RWPE2 (cell line): Measurements from ENCODE around the gene SLC1A5.
A peak's percentile ranks its signal among the peaks of the same experiment; 100 is the strongest.

Experiments used
- ATAC-seq: fragments of 200-7000 bp; cut with Tn5 transposase; 3 replicates; pipeline ENCODE4 v1.9.1; 2021; ENCODE audit warnings: low read depth
- DNase-seq: peaks from one replicate; pipeline ENCODE4 v3.0.0-alpha.2; 2020; ENCODE audit warnings: low spot score
- H3K27ac ChIP-seq: fragments of 450-650 bp; 2 replicates; pipeline ENCODE4 v1.5.1; 2017; ENCODE audit warnings: mild to moderate bottlenecking; ENCODE audit not compliant: poor library complexity, severe bottlenecking
- H3K27me3 ChIP-seq: fragments of 250-450 bp; sonication (Bioruptor Pico); 2 replicates; pipeline ENCODE4 v1.5.1; 2021; ENCODE audit warnings: mild to moderate bottlenecking, moderate library complexity; ENCODE audit not compliant: insufficient read depth, poor library complexity, severe bottlenecking
- H3K36me3 ChIP-seq: fragments of 250-450 bp; sonication (Bioruptor Pico); 2 replicates; pipeline ENCODE4 v1.5.1; 2020; ENCODE audit warnings: low read depth, mild to moderate bottlenecking, moderate library complexity
- H3K4me1 ChIP-seq: fragments of 250-450 bp; sonication (Bioruptor Pico); 2 replicates; pipeline ENCODE4 v1.5.1; 2021; ENCODE audit warnings: mild to moderate bottlenecking, moderate library complexity; ENCODE audit not compliant: insufficient read depth, poor library complexity, severe bottlenecking
- H3K4me3 ChIP-seq: fragments of 250-450 bp; sonication (Bioruptor Pico); 2 replicates; pipeline ENCODE4 v1.5.1; 2021; ENCODE audit warnings: mild to moderate bottlenecking, moderate library complexity; ENCODE audit not compliant: severe bottlenecking
- H3K9me3 ChIP-seq: fragments of 250-450 bp; sonication (Bioruptor Pico); 2 replicates; pipeline ENCODE4 v1.5.1; 2021; ENCODE audit warnings: mild to moderate bottlenecking, moderate library complexity; ENCODE audit not compliant: severe bottlenecking
- TF ChIP-seq, protein P1 (sequence below): fragments of 450-650 bp; IDR thresholded peaks from one replicate; pipeline ENCODE4 v1.5.1; 2017; ENCODE audit warnings: mild to moderate bottlenecking, moderate library complexity; ENCODE audit not compliant: poor library complexity, severe bottlenecking

Gene SLC1A5

DNA sequence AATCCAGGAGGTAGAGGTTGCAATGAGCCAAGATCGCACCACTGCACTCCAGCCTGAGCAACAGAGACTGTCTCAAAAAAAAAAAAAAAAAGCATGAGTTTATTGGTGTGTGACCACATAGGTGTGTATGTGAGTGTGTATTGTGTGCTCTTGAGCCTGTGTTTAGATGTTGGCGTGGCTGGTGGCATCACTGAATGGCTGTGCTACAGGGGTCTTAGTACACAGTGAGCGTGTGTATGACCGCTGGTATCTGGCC, 2.5 kb downstream of the SLC1A5 start:
- ATAC-seq: no peak
- peak overlapping the region; percentile 80 for H3K4me3 ChIP-seq
- peak overlapping the region; percentile 98 for H3K27ac ChIP-seq
- TF ChIP-seq, protein P1, sequence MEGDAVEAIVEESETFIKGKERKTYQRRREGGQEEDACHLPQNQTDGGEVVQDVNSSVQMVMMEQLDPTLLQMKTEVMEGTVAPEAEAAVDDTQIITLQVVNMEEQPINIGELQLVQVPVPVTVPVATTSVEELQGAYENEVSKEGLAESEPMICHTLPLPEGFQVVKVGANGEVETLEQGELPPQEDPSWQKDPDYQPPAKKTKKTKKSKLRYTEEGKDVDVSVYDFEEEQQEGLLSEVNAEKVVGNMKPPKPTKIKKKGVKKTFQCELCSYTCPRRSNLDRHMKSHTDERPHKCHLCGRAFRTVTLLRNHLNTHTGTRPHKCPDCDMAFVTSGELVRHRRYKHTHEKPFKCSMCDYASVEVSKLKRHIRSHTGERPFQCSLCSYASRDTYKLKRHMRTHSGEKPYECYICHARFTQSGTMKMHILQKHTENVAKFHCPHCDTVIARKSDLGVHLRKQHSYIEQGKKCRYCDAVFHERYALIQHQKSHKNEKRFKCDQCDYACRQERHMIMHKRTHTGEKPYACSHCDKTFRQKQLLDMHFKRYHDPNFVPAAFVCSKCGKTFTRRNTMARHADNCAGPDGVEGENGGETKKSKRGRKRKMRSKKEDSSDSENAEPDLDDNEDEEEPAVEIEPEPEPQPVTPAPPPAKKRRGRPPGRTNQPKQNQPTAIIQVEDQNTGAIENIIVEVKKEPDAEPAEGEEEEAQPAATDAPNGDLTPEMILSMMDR: no peak
- H3K36me3 ChIP-seq: peaks cover 62% of the 10 kb centered on the region
- H3K4me1 ChIP-seq: peaks cover 29% of the 10 kb centered on the region
- H3K27me3 ChIP-seq: no peaks in the 10 kb centered on the region
- no peaks in the 10 kb centered on the region for H3K9me3 ChIP-seq
- no peak for DNase-seq

DNA sequence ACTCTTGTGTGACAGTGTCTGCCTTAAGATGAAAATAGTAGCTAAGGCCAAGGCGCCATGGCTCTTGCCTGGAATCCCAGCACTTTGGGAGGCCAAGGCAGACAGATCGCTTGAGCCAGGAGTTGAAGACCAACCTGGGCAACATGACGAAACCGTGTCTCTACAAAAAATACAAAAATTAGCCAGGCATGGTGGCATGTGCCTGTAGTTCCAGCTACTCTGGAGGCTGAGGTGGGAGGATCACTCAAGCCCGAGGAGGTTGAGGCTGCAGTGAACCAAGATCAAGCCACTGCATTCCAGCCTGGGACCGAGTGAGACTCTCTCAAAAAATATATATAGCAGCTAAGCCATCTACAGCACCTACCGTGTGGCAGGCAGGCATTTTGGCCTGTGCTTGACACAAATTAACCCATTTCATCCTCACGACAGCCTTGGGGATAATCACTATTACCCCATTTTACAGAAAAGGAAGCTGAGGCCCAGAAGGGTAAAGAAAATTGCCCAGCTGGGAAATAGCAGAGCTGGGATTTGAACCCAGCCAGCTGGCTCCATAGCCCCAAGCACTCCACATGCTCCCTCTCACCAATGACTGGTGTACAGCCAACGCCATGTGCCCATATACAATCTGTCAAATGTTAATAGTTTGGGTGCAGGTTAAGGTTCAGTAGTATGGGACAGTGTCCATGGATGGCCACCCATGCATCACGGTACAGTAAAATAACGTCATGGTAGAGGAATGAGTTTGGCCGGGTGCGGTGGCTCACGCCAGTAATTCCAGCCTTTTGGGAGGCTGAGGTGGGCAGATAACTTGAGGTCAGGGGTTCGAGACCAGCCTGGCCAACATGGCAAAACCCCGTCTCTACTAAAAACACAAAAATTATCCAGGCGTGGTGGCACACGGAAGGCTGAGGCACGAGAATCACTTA, 3.1 kb downstream of the SLC1A5 start:
- DNase-seq: no peak
- Histone ChIP-seq H3K27ac (peak overlapping the region; percentile 98), H3K4me3 (peak overlapping the region; percentile 80), H3K27me3 (no peaks in the 10 kb centered on the region), H3K9me3 (no peaks in the 10 kb centered on the region), H3K36me3 (peaks cover 68% of the 10 kb centered on the region), H3K4me1 (peaks cover 33% of the 10 kb centered on the region)
- TF ChIP-seq, protein P1: no peak
- no peak for ATAC-seq

DNA sequence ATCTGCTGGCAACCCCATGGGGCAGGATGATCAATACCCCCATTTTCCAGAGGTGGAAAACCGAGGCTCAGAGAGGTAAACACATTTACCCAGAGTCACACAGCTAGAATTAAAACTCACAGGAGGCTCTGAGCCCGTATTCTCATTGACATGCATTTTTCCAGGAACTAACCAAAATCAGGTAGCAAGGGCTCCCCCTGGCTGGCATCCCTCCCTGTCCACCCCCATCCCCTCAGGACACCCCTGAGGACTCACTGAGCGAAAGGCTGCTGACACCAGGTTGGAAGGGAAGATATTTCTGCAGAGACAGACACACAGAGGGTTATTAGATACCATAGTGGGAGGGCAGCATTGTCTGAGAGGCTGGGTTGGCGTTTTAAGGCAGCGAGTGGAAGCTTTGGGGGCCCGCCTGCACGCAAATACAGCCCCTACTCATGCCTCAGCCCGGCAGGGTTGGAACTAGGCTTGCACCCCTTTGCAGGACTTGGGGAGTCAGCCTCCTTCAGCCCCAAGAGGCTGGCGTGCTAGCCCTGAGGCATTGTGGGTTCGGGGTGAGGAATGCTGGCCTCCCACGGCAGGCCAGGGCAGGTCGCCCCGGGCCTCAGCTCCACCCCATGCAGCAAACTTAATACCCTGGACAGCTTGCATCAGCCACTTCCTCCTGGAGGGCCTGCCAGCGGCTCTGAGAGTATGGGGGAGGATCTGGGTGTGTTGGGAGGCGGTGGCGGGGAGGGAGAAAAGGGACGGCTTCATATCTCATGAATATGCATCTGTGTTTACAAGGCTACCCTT, 3.9 kb downstream of the SLC1A5 start:
- no peaks in the 10 kb centered on the region for H3K9me3 ChIP-seq
- no peaks in the 10 kb centered on the region for H3K27me3 ChIP-seq
- TF ChIP-seq, protein P1: peak; percentile 47
- ATAC-seq (peak; percentile 70), DNase-seq (peak; percentile 97)
- peaks cover 33% of the 10 kb centered on the region for H3K4me1 ChIP-seq
- H3K27ac ChIP-seq: peak overlapping the region; percentile 98
- H3K4me3 ChIP-seq: peak overlapping the region; percentile 80
- peaks cover 77% of the 10 kb centered on the region for H3K36me3 ChIP-seq

DNA sequence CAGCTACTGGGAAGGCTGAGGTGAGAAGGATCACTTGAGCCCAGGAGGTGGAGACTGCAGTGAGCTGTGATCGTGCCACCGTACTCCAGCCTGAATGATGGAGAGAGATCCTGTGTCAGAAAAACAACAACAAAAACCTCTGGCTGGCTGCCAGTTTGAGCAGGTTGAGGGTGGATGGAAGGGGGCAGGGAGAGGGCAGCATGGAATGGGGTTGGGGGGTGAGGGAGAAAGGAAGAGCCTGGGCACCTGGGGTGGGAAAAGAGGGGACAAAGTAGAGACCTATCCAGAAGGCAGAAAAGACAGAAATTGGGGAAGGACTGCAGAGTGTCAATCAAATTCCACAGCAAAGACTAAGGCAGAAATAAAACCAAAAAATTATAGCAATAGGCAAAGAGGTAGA, 4.7 kb downstream of the SLC1A5 start:
- Histone ChIP-seq H3K27me3 (no peaks in the 10 kb centered on the region), H3K9me3 (no peaks in the 10 kb centered on the region), H3K4me3 (peak overlapping the region; percentile 80), H3K36me3 (peaks cover 85% of the 10 kb centered on the region), H3K4me1 (peaks cover 29% of the 10 kb centered on the region), H3K27ac (peak overlapping the region; percentile 98)
- no peak for ATAC-seq
- TF ChIP-seq, protein P1: no peak
- no peak for DNase-seq
